Pons (tissue), 1 donor: Measurements from ENCODE around the gene MSRB3.
"Not testable (repeated sequence)": the region's sequence is repeated elsewhere in the genome, so short reads cannot be mapped to it uniquely, and the experiment has no call there.

Experiments
- DNase-seq: peaks from one replicate; pipeline ENCODE4 v3.0.0-alpha.2; 2016; ENCODE audit warnings: low spot score

Gene MSRB3

DNA sequence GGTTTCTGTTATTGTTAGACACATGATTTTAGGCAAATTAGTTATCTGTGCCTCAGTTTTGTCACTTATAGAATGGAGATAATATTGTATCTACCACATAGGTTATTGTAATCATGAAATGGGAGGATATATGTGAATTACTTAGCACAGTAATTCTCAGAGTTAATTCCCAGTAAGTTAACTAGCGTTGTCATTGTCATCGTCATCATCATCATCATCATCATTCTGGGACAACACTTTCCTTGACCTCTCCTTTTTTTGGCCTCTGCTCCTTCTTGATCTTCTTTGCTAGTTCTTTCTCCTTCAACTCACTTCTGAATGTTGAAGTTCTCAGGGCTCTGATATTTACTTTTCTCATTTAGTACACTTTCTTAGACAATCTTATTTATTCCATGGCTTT, 13.8 kb downstream of the MSRB3 start:
- no peak for DNase-seq

DNA sequence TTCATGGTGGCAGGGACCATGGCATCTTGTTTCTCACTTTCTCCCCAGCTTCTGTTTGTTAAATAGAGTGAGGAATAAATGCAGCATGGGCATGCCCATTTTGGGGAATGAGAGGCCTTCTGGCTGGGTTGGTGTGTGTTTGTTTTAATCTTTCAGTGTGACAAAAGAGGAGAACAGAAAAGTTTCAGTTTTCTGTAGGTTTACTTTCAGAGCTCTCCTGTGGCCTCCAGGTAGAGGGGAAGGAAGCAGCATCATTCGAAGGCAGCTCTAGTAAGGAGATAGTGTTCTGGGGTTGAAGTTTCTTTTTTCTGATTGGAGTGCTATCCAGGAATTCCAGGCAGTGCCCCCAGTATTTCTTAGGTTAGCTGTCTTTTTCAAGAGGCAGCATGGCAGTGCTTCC, 15.3 kb downstream of the MSRB3 start:
- DNase-seq = no peak

DNA sequence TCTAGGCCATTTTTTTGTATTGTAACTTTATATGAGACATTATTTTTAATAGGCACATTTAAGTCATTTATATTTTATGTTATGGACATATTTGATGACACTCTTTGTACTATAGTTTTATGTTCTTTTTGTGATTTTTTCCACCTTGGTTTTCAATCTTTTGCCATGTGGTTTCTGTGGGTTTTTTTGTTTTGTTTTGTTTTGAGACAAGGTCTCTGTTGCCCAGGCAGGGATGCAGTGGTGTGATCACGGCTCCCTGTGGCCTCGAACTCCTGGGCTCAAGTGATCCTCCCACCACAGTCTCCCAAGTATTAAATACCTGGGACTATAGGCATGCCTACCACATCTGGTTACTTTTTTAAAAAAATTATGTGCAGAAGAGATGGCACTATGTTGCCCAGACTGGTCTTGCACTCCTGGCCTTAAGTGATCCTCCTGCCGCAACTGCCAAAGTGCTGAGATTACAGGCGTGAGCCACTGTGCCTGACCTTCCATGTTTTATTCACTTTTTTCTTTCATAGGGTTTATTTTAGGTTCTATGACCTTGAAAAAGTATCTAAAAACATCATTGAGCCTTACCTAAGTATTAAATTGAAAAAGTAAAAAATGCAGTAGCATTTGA, 16.3 kb downstream of the MSRB3 start:
- DNase-seq = no peak

DNA sequence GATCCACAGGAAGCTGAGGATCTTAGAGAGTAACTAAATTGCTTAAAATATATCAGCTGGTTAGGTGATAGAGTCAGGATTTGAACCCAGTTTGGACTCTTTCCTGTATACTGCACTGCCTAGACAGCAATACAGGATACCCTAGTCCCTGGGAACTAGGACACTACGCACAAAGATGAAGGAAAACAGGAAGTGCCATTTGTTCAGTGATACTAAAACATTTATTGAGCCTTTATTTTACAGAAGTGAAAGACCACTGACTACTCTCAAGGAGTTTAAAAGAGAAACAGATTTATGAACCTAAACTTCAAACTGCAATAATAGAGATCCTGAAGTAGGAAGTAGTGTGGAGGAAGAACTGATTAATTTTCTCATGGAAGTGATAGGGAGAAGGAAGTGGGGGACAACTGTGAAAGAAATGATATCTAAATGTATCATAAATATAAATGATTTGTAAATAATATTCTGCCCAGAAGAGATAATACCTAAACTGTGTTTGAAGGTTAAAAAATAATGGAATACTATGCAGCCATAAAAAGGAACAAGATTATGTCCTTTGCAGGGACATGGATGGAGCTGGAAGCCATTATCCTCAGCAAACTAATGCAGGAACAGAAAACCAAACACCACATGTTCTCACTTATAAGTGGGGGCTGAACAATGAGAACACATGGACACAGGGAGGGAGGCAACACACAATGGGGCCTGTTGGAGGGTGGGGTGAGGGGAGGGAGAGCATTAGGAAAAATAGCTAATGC, 18.2 kb downstream of the MSRB3 start:
- DNase-seq = no peak

DNA sequence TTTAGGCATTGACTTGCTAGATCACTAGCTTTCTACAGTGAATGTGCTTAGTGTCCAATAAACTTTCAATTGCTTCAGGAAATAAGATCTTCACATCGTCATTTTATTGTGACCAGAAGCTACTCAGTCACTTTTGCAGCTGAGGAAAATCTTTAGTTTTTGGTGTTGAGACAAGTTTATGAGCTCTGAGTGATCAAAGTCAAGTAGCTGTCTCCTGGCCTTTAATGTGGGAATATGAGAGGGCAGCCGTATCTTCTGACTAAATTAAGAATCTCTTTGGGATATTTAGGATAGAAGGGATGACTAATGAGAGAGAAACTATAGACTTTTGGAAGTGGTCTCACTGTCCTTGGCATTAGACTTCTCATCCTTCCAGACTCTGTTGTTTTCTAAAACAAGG, 21.6 kb downstream of the MSRB3 start:
- DNase-seq = no peak

DNA sequence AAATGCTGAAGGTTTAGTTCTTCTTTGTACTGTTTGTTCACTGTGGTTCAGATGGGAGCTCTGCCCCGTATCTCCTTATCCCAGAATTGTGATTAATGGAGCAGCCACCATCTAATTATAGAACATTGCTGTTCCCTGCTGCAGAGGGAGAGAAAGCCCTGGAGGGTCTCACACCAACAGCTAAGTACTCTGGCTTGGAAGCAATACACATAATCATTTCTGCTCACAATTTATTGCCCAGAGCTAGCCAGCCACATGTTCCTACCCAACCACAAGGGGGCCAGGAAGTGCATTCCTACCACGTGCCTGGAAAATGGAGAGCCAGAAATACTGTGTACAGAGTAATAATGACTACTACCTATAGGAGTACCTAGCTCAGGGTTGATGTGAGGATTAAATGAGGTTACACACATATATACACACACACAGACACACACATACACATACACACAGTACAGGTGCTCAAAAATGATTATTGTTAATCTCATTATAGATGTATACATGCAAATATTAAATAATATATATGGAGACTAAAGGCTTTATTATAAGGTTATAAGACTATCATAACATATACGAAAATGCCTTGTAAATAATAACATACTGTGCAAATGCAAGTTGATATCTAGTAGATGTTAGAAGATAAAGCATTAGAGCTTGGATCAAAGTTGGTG, 22.3 kb downstream of the MSRB3 start:
- no peak for DNase-seq

DNA sequence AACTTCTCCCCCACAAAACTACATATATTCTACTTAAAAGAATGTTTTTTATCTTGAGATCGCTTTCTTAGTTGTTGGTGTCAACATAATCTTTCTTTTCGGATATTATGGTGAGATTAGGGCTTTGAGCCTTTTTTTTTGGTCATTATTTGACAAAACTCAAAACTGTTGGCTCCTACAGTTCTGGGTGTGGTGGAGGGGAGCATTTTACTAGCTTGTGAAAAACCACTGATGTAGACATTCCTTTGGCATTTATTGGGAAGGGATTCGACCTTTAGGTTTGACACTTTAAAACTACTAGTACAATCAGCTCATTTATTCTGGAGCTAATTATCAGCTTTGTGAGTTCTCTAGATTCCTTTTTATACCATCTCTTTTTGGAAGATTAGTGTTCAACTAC, 24.4 kb downstream of the MSRB3 start:
- no peak for DNase-seq

DNA sequence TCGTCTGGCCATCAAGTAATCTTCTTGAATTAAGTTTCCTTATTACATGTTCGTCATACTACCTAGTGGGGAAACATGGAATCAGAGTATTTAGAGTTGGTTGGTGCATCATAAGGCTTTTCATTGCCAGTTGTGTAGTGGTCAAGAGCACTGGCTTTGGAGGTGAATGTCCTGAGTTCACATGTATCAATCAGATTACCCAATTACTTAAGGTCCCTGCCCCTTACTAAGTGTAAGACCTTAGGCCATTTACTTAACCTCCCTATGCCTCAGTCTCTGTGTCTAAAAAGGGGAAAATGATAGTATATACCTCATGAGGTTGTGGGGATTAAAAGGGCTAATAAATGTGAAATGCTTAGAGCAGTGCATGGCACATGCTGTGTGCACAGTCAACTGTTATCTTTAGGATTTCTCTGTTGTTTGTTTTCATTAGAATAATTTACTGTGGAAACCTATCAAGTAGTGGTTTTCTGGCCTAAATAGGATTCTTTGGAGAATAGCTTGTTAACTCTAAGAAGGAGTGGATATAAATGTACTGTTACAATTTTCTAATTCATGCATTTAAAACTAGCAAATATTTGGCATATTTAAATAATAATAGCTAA, 27.0 kb downstream of the MSRB3 start:
- DNase-seq = no peak

DNA sequence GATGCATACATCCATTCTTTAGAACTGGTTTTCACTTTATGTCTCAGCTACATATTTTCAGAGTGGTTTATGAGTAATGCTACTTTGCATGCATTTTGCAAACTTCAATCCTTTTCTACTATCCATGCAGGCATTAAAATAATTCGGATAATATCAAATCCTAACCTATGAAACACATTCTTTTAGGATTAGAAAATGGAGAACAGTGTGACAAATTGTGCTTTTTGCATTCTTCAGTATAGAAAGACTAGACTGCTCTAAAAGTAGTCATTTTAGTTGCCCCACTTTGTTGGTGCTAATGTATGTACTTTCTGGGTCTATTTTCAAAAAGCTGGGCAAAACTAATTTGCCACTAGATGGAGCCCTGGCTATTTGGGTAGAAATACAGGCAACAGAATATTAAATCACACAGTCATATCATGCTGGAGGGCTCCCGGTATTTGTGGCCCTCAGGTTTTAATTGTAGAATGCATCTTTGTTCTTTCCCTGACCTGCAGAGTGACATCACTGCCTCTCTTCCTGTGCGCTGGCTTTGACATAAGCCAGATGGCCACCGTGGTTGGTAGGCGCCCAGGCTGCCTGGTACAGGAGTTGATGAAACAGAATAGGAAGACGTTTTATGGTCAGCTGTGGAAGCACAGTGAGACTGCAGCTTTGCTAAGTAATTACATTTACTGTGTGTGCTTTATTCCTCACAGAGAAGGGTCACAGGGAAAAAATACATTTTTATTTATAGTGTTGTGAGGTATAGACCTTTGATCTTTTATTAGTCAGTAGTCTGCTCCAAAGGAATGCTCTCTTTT, 28.1 kb downstream of the MSRB3 start:
- no peak for DNase-seq

DNA sequence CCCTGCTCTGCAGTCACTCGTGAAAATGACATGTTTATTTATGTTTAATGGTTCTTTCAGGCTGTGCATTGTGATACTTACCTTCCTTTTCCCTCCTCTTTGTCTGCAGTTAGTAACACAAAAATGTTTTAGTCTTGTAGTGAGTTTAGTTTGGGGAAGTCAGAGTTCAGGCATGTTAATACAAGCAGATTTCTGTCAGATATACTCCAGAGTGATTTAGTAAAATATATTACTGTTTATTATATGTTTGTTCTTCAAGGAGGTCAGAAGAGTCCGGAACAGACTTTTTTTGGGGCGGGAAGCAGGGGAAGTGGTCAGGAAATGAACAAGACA, 28.7 kb downstream of the MSRB3 start:
- DNase-seq = no peak

DNA sequence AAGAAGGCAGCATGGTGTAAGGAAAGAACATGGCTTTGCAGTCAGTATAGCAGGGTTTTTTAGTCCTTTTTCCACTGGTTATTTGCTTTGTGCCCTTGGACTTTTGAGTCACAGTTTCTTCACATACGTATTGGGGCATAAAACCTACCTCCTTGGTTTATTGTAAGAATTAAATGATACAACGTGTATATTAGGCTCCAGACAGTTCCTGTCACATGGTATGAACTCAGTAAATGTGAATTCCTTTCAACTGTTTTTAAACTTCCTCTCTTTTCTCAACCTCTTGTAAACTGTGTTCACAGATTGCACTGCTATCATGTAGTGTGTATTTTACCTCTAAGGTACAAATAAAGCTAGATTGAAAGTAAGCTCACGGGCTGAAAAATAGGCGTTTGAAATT, 29.5 kb downstream of the MSRB3 start:
- DNase-seq = no peak

DNA sequence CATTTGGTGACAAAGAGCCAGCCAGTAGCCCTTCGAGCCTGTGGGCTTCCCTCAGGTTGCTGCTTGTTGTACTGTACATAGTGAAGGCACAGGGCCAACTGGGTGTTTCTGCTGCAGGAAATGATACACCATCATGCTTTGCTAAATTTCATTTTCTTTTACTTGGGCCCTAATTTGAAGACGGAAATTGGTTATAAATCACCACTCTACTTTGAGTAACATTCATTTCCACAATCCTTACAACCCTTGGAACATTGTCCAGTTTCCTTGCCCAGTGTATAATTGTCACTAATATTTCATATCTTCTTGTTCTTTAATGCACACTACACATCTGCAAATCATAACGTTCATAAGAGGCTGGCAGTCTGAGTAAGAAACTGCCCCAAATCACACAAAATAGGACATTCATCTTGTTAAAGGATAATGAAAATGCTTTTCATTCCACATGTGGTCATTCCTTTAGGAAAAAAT, 30.2 kb downstream of the MSRB3 start:
- no peak for DNase-seq

DNA sequence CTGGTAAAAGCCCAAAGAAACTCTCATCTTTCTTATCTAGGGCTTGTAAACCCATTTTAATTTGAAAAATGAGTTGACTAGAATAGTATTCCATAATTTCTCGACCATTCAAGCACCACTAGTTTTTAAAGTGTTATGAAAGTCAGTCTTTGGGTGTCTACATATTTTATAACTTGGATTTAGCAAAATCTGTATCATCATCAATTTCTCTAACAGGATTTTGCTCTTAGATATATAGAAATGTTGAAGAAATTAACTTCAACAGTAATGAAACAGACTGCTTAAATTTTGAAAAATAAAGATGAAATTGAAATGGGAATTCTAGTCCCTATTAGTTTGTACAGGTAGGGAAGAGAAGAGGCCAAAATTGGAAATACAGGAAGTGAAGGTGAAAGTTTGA, 32.8 kb downstream of the MSRB3 start:
- no peak for DNase-seq

DNA sequence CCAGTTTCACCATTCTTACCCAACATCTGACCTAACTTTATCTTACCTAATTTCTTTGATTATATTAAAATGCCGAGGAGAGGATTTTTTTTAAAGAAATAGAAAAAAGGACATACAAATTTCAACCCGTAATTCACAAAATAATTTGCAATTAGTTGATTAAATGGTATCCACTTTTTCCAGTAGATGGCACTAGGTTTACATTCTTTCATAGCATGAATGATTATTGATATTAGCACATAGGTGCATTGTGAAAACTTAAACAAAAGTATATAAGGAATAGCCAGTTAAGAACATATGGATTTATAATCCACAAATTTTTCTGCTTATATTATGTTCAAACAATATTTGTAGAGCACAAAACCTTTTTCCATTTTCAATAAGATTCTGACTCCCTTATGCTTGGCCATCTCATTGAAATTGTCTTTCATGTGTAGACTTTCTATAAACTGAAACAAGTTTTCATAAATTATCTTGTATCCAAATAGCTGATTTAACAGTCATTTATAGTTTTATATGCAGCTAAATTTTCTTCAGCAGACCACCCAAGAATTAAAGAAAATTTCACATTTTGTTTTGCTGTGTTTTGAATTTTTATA, 35.3 kb downstream of the MSRB3 start:
- DNase-seq = peak; percentile 33

DNA sequence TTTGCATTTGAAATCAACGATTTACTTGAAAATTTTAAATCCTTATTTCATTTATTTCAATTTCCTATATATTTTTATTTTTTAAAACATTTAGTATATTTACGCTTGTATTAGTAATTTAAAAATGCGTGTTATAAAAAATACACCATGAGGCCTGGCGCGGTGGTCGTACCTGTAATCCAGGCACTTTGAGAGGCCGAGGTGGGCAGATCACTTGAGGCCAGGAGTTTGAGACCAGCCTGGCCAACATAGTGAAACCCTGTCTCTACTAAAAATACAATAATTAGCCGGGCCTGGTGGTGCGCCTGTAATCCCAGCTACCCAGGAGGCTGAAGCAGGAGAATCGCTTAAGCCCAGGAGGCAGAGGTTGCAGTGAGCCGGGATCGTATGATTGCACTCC, 36.8 kb downstream of the MSRB3 start:
- DNase-seq = not testable (repeated sequence)

DNA sequence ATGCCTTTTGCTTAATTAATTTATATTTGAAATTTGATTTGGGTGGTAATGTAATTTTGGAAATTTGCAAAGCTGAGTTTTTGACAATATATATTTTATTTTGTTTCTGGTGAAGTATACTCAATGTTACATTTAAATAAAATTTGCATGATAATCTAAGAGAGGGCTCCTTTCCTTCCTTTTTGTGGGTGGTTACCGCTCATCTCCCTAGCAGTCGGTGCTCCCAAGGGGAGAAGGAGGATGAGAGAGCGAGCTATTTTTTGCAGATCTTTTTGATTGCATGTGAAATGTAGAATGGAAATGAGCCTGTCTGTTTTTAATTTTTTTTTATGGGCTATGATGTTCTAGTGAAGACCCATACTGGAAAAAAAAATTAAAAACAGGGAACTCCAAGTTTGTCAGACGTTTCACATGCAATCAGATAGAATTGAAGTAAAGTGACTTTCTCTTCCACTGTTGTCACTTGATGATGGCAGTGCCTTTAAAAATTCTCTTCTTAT, 39.8 kb downstream of the MSRB3 start:
- no peak for DNase-seq

DNA sequence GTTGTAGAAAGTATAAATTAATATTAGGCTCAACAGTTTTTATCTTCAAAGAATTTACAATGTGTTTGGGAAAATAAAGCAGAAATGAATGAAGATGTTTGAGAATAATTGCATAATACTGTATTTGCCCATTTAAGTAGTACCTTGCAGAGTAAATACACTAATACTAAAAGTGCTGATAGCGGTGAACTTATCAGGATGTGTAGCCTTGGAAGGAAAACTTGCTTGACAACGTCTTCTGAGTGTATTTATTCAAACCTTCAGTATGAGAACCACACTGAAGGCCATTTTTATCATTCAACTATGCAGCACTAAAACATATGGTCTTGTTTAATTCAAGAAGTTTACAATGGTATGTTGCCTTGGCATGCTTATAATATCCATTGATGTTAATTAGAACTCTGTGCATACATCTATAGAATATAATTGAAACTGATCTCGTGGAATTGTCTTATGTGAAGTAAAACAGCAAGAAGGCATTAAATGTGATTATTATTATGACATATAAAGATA, 41.3 kb downstream of the MSRB3 start:
- DNase-seq = no peak

DNA sequence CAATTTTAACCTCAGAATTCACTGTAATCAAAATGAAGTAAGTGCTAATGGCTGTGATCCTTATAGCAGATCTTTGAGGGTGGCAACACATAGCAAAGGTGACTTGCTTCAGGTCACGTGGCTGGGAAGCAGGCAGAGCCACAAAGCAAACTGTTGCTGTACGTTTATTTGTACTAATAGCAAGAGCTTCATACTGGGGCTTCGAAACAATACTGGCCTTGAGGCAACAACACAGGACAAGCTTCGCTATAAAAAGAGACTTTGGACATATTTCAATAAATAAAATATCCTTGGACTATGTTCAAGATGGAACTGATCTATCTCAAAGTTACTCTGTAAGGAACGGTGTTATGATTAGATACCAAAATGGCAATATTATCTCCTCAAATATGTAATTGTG, 44.6 kb downstream of the MSRB3 start:
- no peak for DNase-seq

DNA sequence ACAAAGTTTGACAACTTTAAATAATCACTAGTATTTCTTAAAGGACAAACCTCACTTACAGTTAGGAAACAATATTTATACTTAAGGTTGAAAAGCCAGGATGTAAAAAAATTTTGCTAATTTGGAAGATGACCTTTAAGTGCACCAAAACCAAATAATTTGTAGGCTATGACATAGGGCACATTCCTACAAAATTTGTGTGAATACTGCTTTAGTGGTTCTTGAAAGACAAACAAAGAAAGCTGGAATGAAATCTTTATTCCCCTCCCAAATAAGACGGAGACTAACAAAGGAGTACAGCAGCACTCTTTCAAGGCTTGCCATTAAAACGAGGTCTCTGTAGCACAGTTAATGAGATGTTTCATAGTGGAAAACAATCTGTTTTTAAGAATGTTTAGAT, 45.6 kb downstream of the MSRB3 start:
- DNase-seq = no peak

DNA sequence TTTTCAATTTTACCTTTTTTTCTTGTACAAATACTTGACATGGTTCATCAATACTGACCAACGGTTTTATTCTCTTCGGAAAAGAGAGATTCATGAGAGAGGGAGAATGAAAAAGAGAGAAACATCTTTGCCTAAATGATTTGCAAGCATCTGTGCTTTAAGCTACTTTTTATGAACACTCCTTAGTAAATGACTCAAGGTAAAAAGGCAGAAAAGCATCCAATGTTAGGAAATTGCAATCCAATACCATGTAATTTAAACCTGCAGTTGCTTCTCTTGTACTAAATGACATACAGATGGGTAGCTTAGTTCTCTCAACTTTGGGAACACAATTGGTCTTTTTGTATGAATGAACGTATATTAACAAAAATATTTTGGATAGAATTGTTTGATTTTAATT, 46.1 kb downstream of the MSRB3 start:
- DNase-seq = no peak

DNA sequence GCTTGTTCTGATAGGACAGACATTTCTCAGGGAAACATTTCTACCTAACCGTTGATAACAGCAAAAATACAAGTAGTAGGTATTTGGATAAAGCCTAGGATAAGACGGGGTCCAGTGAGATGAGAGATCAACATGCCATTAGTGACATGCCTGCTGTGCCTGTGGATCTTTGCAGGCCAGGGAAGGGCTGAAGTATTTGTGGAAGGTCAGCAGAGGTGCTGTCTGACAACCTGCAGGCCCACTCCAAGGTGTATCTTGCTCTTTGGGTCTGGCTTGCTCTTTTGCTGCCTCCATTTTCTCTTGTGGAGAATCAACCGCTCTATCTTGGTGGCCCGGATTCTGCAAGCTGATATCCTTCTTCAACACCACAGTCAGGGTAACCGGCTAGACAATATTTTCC, 46.7 kb downstream of the MSRB3 start:
- no peak for DNase-seq
